Caco-2 (cell line): ENCODE measurements around the gene PJA2. TPM values are rescaled to one million over a fixed set of nuclear protein-coding genes. Genes with fewer than 3 reads are reported as not detected.

ENCODE experiments used
- BruUV-seq: library from RNA; stranded (reverse); fragments of 400-500 nt; replicated peaks from 2 replicates; lab custom pipeline; 2021; lab: Mats Ljungman, UMichigan
- CTCF ChIA-PET: fragments of 300-600 bp; sonication (Branson Sonifier 250); formaldehyde crosslinking; loops from one replicate; lab custom pipeline; 2022; ENCODE audit warnings: antibody characterized with exemption; lab: Charles Lee
- POLR2A ChIA-PET: fragments of 300-600 bp; sonication (Branson Sonifier 250); formaldehyde crosslinking; loops from one replicate; lab custom pipeline; 2022; ENCODE audit warnings: antibody characterized with exemption; lab: Charles Lee
- DNase-seq, 2 experiments: peaks; one replicate each; pipeline versions ENCODE4 v3.0.0 to v3.0.0-alpha.2; 2020 to 2022
- H3K27me3 ChIP-seq: replicated peaks from 2 replicates; pipeline ENCODE4 v1.6.0; 2011; ENCODE audit warnings: low read length; ENCODE audit not compliant: control insufficient read depth, insufficient read depth
- H3K36me3 ChIP-seq: 2 replicates; pipeline ENCODE4 v1.5.1; 2011; ENCODE audit warnings: low read length; ENCODE audit not compliant: control insufficient read depth, insufficient read depth
- H3K4me1 ChIP-seq: fragments of 250-450 bp; sonication (Bioruptor Pico); 2 replicates; pipeline ENCODE4 v1.5.1; 2020; ENCODE audit warnings: mild to moderate bottlenecking
- H3K4me3 ChIP-seq: 2 replicates; pipeline ENCODE4 v1.5.1; 2011; ENCODE audit warnings: low read depth, mild to moderate bottlenecking, control low read depth, low read length
- H3K9me3 ChIP-seq: fragments of 250-450 bp; sonication (Bioruptor Pico); 2 replicates; pipeline ENCODE4 v1.5.1; 2020; ENCODE audit warnings: mild to moderate bottlenecking, moderate library complexity
- H3K27ac Mint-ChIP-seq: one replicate; pipeline ENCODE4 v1.8.0; 2022; ENCODE audit warnings: mixed read lengths; ENCODE audit not compliant: unreplicated experiment
- H3K27me3 Mint-ChIP-seq: one replicate; pipeline ENCODE4 v1.8.0; 2022; ENCODE audit warnings: mixed read lengths; ENCODE audit not compliant: insufficient read depth, unreplicated experiment
- H3K36me3 Mint-ChIP-seq: one replicate; pipeline ENCODE4 v1.8.0; 2022; ENCODE audit warnings: mild to moderate bottlenecking, mixed read lengths; ENCODE audit not compliant: insufficient read depth, unreplicated experiment
- H3K4me1 Mint-ChIP-seq: one replicate; pipeline ENCODE4 v1.8.0; 2022; ENCODE audit warnings: low read depth, mixed read lengths; ENCODE audit not compliant: unreplicated experiment
- H3K4me3 Mint-ChIP-seq: one replicate; pipeline ENCODE4 v1.8.0; 2022; ENCODE audit warnings: mild to moderate bottlenecking, moderate library complexity, mixed read lengths; ENCODE audit not compliant: unreplicated experiment
- H3K9me3 Mint-ChIP-seq: one replicate; pipeline ENCODE4 v1.8.0; 2022; ENCODE audit warnings: mixed read lengths; ENCODE audit not compliant: unreplicated experiment
- CTCF ChIP-seq, 2 experiments: fragments of 200-600 bp in 1 of 2; IDR thresholded peaks; 1 replicate in 1 of 2; 2 replicates in 1 of 2; pipeline versions ENCODE4 v1.5.1 to v1.8.0; 2011 to 2022; ENCODE audit warnings: antibody characterized with exemption in 1 of 2, control low read depth in 1 of 2, inconsistent platforms in 1 of 2, low read depth in 1 of 2, low read length in 1 of 2, mild to moderate bottlenecking in 1 of 2, moderate library complexity in 1 of 2; ENCODE audit not compliant: insufficient read depth in 1 of 2, severe bottlenecking in 1 of 2, unreplicated experiment in 1 of 2
- intact Hi-C: fragments of 100-400 bp; cut with micrococcal nuclease; formaldehyde crosslinking; loops from one replicate; pipeline ENCODE4 v1.10.0; 2022; ENCODE audit not compliant: unreplicated experiment
- total RNA-seq: library from RNA; stranded (reverse); gene quantifications from 2 replicates; pipeline ENCODE4 v1.2.3, GENCODE V29; 2022

PJA2 gene
- total RNA-seq, 1 experiment from 2014 or later = 34.2 TPM

- Mint-ChIP-seq H3K36me3 (no peaks in the 10 kb centered on the region), H3K4me1 (no peaks in the 10 kb centered on the region), H3K27me3 (peaks cover 4% of the 10 kb centered on the region), H3K27ac (no peak overlapping the region), H3K4me3 (no peak overlapping the region), H3K9me3 (no peaks in the 10 kb centered on the region)
- no peaks in the 10 kb centered on the region for H3K9me3 ChIP-seq
- no peaks in the 10 kb centered on the region for H3K27me3 ChIP-seq
- H3K4me1 ChIP-seq = no peaks in the 10 kb centered on the region
- H3K36me3 ChIP-seq = no peaks in the 10 kb centered on the region
- ChIA-PET POLR2A (no interaction called here), CTCF (no interaction called here)
- intact Hi-C loops = no loop called here
- no peak for DNase-seq
- BruUV-seq = no TSS peak
- TF ChIP-seq CTCF (IDR thresholded peaks at IDR 0.05; ENCODE audit: insufficient read depth in 1 of 2, low read depth in 1 of 2, low read length in 1 of 2, severe bottlenecking in 1 of 2, unreplicated experiment in 1 of 2) = no peak
- H3K4me3 ChIP-seq = no peak overlapping the region
These were observed 110.2 kb downstream of the PJA2 start for GRCh38 chr5:109299557-109299956.

- H3K27me3 ChIP-seq = no peaks in the 10 kb centered on the region
- H3K27ac Mint-ChIP-seq = no peak overlapping the region
- no peaks in the 10 kb centered on the region for H3K4me1 Mint-ChIP-seq
- no peak overlapping the region for H3K4me3 Mint-ChIP-seq
- TF ChIP-seq CTCF (IDR thresholded peaks at IDR 0.05; ENCODE audit: insufficient read depth in 1 of 2, low read depth in 1 of 2, low read length in 1 of 2, severe bottlenecking in 1 of 2, unreplicated experiment in 1 of 2) = no peak
- no peaks in the 10 kb centered on the region for H3K36me3 ChIP-seq
- ChIA-PET CTCF (no interaction called here), POLR2A (no interaction called here)
- no TSS peak for BruUV-seq
- no peak for DNase-seq
- no peak overlapping the region for H3K4me3 ChIP-seq
- intact Hi-C loops = no loop called here
- H3K27me3 Mint-ChIP-seq = peaks cover 4% of the 10 kb centered on the region
- H3K36me3 Mint-ChIP-seq = no peaks in the 10 kb centered on the region
- H3K4me1 ChIP-seq = no peaks in the 10 kb centered on the region
- no peaks in the 10 kb centered on the region for H3K9me3 ChIP-seq
- H3K9me3 Mint-ChIP-seq = no peaks in the 10 kb centered on the region
These were observed 111.0 kb downstream of the PJA2 start for GRCh38 chr5:109298794-109299193.

GRCh38 chr5:109297900-109298299 lies 111.9 kb downstream of the PJA2 start:
- no peak overlapping the region for H3K27ac Mint-ChIP-seq
- H3K4me1 ChIP-seq = no peaks in the 10 kb centered on the region
- H3K4me3 ChIP-seq = no peak overlapping the region
- H3K4me1 Mint-ChIP-seq = no peaks in the 10 kb centered on the region
- DNase-seq = no peak
- H3K36me3 ChIP-seq = no peaks in the 10 kb centered on the region
- no peaks in the 10 kb centered on the region for H3K27me3 ChIP-seq
- no peaks in the 10 kb centered on the region for H3K9me3 Mint-ChIP-seq
- no peaks in the 10 kb centered on the region for H3K9me3 ChIP-seq
- no peaks in the 10 kb centered on the region for H3K36me3 Mint-ChIP-seq
- ChIA-PET POLR2A (no interaction called here), CTCF (no interaction called here)
- H3K4me3 Mint-ChIP-seq = no peak overlapping the region
- intact Hi-C loops = no loop called here
- TF ChIP-seq CTCF (IDR thresholded peaks at IDR 0.05; ENCODE audit: insufficient read depth in 1 of 2, low read depth in 1 of 2, low read length in 1 of 2, severe bottlenecking in 1 of 2, unreplicated experiment in 1 of 2) = no peak
- H3K27me3 Mint-ChIP-seq = peaks cover 4% of the 10 kb centered on the region
- BruUV-seq = no TSS peak
